ENCODE results near the gene DHCR24.

DNA sequence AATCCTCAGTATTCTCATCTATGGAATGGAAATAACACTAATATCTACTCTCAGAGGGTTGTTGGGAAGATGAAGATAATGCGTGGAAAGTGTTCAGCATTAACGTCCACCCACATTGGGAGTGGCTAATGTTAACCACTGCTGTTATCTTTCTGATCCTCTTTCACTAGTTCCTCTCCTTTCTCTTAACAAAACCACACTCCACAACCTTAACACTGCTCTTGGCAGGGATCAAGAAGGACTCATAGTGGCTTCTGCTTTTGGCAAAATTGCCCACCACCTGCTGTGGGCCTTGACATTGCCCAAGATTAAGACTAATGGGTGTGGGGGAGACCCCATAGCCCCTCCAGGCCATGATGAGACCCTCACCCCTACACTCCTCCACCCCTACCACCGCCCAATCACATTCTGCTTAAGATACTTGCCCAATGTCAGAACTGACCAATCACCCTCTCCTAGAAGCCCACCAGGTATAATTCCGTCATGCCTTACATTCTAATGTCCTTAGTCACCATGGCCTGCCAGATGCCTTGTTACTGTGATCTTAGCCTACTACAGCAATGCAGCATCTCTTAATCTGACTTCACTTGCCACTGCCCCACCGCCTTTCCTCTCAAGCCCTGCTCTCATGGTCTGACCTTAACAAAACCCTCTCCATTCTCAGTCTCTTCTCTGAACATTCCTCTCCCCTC lies 27.1 kb downstream of the DHCR24 start:
- TF ChIP-seq, protein P1, sequence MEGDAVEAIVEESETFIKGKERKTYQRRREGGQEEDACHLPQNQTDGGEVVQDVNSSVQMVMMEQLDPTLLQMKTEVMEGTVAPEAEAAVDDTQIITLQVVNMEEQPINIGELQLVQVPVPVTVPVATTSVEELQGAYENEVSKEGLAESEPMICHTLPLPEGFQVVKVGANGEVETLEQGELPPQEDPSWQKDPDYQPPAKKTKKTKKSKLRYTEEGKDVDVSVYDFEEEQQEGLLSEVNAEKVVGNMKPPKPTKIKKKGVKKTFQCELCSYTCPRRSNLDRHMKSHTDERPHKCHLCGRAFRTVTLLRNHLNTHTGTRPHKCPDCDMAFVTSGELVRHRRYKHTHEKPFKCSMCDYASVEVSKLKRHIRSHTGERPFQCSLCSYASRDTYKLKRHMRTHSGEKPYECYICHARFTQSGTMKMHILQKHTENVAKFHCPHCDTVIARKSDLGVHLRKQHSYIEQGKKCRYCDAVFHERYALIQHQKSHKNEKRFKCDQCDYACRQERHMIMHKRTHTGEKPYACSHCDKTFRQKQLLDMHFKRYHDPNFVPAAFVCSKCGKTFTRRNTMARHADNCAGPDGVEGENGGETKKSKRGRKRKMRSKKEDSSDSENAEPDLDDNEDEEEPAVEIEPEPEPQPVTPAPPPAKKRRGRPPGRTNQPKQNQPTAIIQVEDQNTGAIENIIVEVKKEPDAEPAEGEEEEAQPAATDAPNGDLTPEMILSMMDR (IDR thresholded peaks at IDR 0.05 in 8 of 11, conservative IDR thresholded peaks at IDR 0.05 in 3 of 11), result no peak
- TF ChIP-seq POLR2A (IDR thresholded peaks at IDR 0.05), result no peak

Data from spleen (tissue), 7 donors.